Ramos (cell line): ENCODE results near the gene PRKG1.

ENCODE experiments used
- in situ Hi-C: fragments of 300-500 bp; cut with MboI; formaldehyde crosslinking; loops from one replicate; pipeline ENCODE4 v1.14.3; 2022; ENCODE audit warnings: low sequenced_read_pairs; ENCODE audit not compliant: unreplicated experiment

PRKG1 gene

GRCh38 chr10:51878695-51879094 is 804.4 kb downstream of the PRKG1 start:
- in situ Hi-C loops = no loop called here

GRCh38 chr10:51879238-51879637 is 805.0 kb downstream of the PRKG1 start:
- in situ Hi-C loops = no loop called here

GRCh38 chr10:51881213-51881612 is 806.9 kb downstream of the PRKG1 start:
- in situ Hi-C loops = no loop called here

GRCh38 chr10:51886438-51887068 is 812.3 kb downstream of the PRKG1 start:
- in situ Hi-C loops = no loop called here

- in situ Hi-C loops = no loop called here
These were observed 814.0 kb downstream of the PRKG1 start for GRCh38 chr10:51888263-51888662.

- in situ Hi-C loops = no loop called here
These were observed 818.0 kb downstream of the PRKG1 start for GRCh38 chr10:51892313-51892712.

GRCh38 chr10:51892965-51893658 is 818.8 kb downstream of the PRKG1 start:
- in situ Hi-C loops = no loop called here

GRCh38 chr10:51894771-51895578 is 820.7 kb downstream of the PRKG1 start:
- in situ Hi-C loops = no loop called here

- in situ Hi-C loops = no loop called here
These were observed 822.6 kb downstream of the PRKG1 start for GRCh38 chr10:51896849-51897248.

GRCh38 chr10:51897560-51897959 is 823.3 kb downstream of the PRKG1 start:
- in situ Hi-C loops = no loop called here

- in situ Hi-C loops = no loop called here
These were observed 825.9 kb downstream of the PRKG1 start for GRCh38 chr10:51900180-51900579.

GRCh38 chr10:51903675-51904074 is 829.4 kb downstream of the PRKG1 start:
- in situ Hi-C loops = no loop called here

- in situ Hi-C loops = no loop called here
These were observed 830.7 kb downstream of the PRKG1 start for GRCh38 chr10:51905032-51905431.

GRCh38 chr10:51907361-51907760 is 833.1 kb downstream of the PRKG1 start:
- in situ Hi-C loops = no loop called here

GRCh38 chr10:51910189-51910588 is 835.9 kb downstream of the PRKG1 start:
- in situ Hi-C loops = no loop called here

- in situ Hi-C loops = no loop called here
These were observed 836.3 kb downstream of the PRKG1 start for GRCh38 chr10:51910596-51910995.

GRCh38 chr10:51911723-51912122 is 837.4 kb downstream of the PRKG1 start:
- in situ Hi-C loops = no loop called here

GRCh38 chr10:51915031-51915542 is 840.8 kb downstream of the PRKG1 start:
- in situ Hi-C loops = no loop called here

GRCh38 chr10:51918440-51918839 is 844.2 kb downstream of the PRKG1 start:
- in situ Hi-C loops = no loop called here

- in situ Hi-C loops = no loop called here
These were observed 844.6 kb downstream of the PRKG1 start for GRCh38 chr10:51918884-51919325.

- in situ Hi-C loops = no loop called here
These were observed 846.4 kb downstream of the PRKG1 start for GRCh38 chr10:51920672-51921071.
